HCT116 (cell line): ENCODE measurements around the gene FCER2. TPM values are rescaled to one million over a fixed set of nuclear protein-coding genes. Genes with fewer than 3 reads are reported as not detected.

ENCODE experiments used
- ATAC-seq: fragments of 200-7000 bp; cut with Tn5 transposase; 2 replicates; pipeline ENCODE4 v1.9.1; 2020; ENCODE audit warnings: mild to moderate bottlenecking, moderate library complexity
- BruUV-seq: library from RNA; stranded (reverse); fragments of 400-500 nt; replicated peaks from 2 replicates; lab custom pipeline; 2021; lab: Mats Ljungman, UMichigan
- CTCF ChIA-PET: fragments of 300-600 bp; sonication (Branson Sonifier 250); formaldehyde crosslinking; loops from one replicate; lab custom pipeline; 2021; ENCODE audit warnings: antibody characterized with exemption; lab: Charles Lee
- POLR2A ChIA-PET: fragments of 300-600, 350-600 bp; sonication (Branson Sonifier 250); formaldehyde crosslinking; loops from one replicate; lab custom pipeline; 2021; ENCODE audit warnings: antibody characterized with exemption; lab: Charles Lee
- RAD21 ChIA-PET, 2 experiments: fragments of 300-600 bp; sonication (Branson Sonifier 250); formaldehyde crosslinking; loops; one replicate each; lab custom pipeline; 2023; ENCODE audit warnings: low total read pairs in 2 of 2; ENCODE audit not compliant: uncharacterized antibody in 2 of 2, unreplicated experiment in 2 of 2, low non-redundant PET in 1 of 2; lab: Charles Lee
- DNase-seq: peaks from one replicate; pipeline ENCODE4 v3.0.0-alpha.2; 2010; ENCODE audit warnings: low read depth, low spot score
- H2AFZ ChIP-seq: fragments of 200-600 bp; shearing (Covaris generic), sonication (generic); 2 replicates; pipeline ENCODE4 v1.6.1; 2017; ENCODE audit warnings: low read depth, mixed run types, mixed read lengths, antibody characterized with exemption, low read length; ENCODE audit not compliant: poor library complexity, severe bottlenecking
- H3K27ac ChIP-seq: 2 replicates; pipeline ENCODE4 v1.5.1; 2012; ENCODE audit warnings: low read depth, low read length
- H3K27me3 ChIP-seq: fragments of 200-600 bp; sonication (generic); 2 replicates; pipeline ENCODE4 v1.6.1; 2016; ENCODE audit warnings: mixed run types, low read length, mixed read lengths; ENCODE audit not compliant: insufficient read depth
- H3K36me3 ChIP-seq, 2 experiments: fragments of 200-500 bp in 1 of 2; fragments of 200-600 bp in 1 of 2; sonication (Bioruptor generic) in 1 of 2; sonication (generic) in 1 of 2; 2 replicates each; pipeline versions ENCODE4 v1.5.1 to v1.6.1; 2014 to 2016; ENCODE audit warnings: low read length in 2 of 2, inconsistent platforms in 1 of 2, mixed read lengths in 1 of 2, mixed run types in 1 of 2; ENCODE audit not compliant: insufficient read depth in 2 of 2, control insufficient read depth in 1 of 2
- H3K4me1 ChIP-seq, 2 experiments: fragments of 200-600 bp in 1 of 2; sonication (generic) in 1 of 2; 2 replicates each; pipeline versions ENCODE4 v1.5.1 to v1.6.1; 2012 to 2017; ENCODE audit warnings: low read length in 2 of 2, inconsistent platforms in 1 of 2, mild to moderate bottlenecking in 1 of 2, mixed read lengths in 1 of 2, mixed run types in 1 of 2, moderate library complexity in 1 of 2; ENCODE audit not compliant: insufficient read depth in 2 of 2, control insufficient read depth in 1 of 2
- H3K4me2 ChIP-seq: fragments of 200-600 bp; sonication (generic); 2 replicates; pipeline ENCODE4 v1.6.1; 2017; ENCODE audit warnings: mixed run types, low read length, mixed read lengths
- H3K4me3 ChIP-seq, 2 experiments: fragments of 200-600 bp in 1 of 2; sonication (generic) in 1 of 2; replicated peaks in 1 of 2; 2 replicates each; pipeline ENCODE4 v1.5.1; 2011 to 2016; ENCODE audit warnings: low read length in 2 of 2, control low read depth in 1 of 2, low read depth in 1 of 2, mild to moderate bottlenecking in 1 of 2, mixed read lengths in 1 of 2, mixed run types in 1 of 2
- H3K79me2 ChIP-seq: fragments of 200-600 bp; sonication (generic); 2 replicates; pipeline ENCODE4 v1.6.1; 2017; ENCODE audit warnings: mild to moderate bottlenecking, mixed run types, low read length, moderate library complexity, mixed read lengths; ENCODE audit not compliant: insufficient read depth
- H3K9ac ChIP-seq: fragments of 200-600 bp; sonication (generic); 2 replicates; pipeline ENCODE4 v1.6.1; 2016; ENCODE audit warnings: low read length, mixed read lengths
- H3K9me2 ChIP-seq: fragments of 200-600 bp; sonication (generic), shearing (Covaris generic); 2 replicates; pipeline ENCODE4 v1.6.1; 2017; ENCODE audit warnings: mixed run types, mild to moderate bottlenecking, moderate library complexity; ENCODE audit not compliant: insufficient read depth
- H3K9me3 ChIP-seq, 2 experiments: fragments of 200-500 bp in 1 of 2; fragments of 200-600 bp in 1 of 2; sonication (Bioruptor generic) in 1 of 2; sonication (generic) in 1 of 2; 2 replicates each; pipeline ENCODE4 v1.6.1; 2014 to 2017; ENCODE audit warnings: low read length in 2 of 2, mixed read lengths in 2 of 2, inconsistent platforms in 1 of 2, low read depth in 1 of 2, mild to moderate bottlenecking in 1 of 2, mixed run types in 1 of 2, moderate library complexity in 1 of 2; ENCODE audit not compliant: control insufficient read depth in 1 of 2, insufficient read depth in 1 of 2
- H4K20me1 ChIP-seq: fragments of 200-600 bp; sonication (generic), shearing (Covaris generic); 2 replicates; pipeline ENCODE4 v1.6.1; 2017; ENCODE audit warnings: mixed run types, mild to moderate bottlenecking, moderate library complexity; ENCODE audit not compliant: insufficient read depth
- CBX3 ChIP-seq: IDR thresholded peaks from 2 replicates; pipeline ENCODE4 v1.6.1; 2012; ENCODE audit warnings: low read depth
- CEBPB ChIP-seq: IDR thresholded peaks from 2 replicates; pipeline ENCODE4 v1.6.1; 2012; ENCODE audit warnings: low read depth
- EGR1 ChIP-seq: IDR thresholded peaks from 2 replicates; pipeline ENCODE4 v1.6.1; 2012; ENCODE audit warnings: low read depth
- EZH2phosphoT487 ChIP-seq: fragments of 200-600 bp; IDR thresholded peaks from 2 replicates; pipeline ENCODE4 v1.6.1; 2018; ENCODE audit warnings: antibody characterized with exemption, borderline replicate concordance
- JUND ChIP-seq: IDR thresholded peaks from 2 replicates; pipeline ENCODE4 v1.6.1; 2012
- POLR2AphosphoS5 ChIP-seq: IDR thresholded peaks from 2 replicates; pipeline ENCODE4 v1.6.1; 2011; ENCODE audit warnings: mild to moderate bottlenecking, low read depth, low read length, moderate library complexity
- SIN3A ChIP-seq: IDR thresholded peaks from 2 replicates; pipeline ENCODE4 v1.6.1; 2012; ENCODE audit warnings: low read depth
- SP1 ChIP-seq: IDR thresholded peaks from 2 replicates; pipeline ENCODE4 v1.6.1; 2012; ENCODE audit warnings: low read depth
- SRF ChIP-seq: IDR thresholded peaks from 2 replicates; pipeline ENCODE4 v1.6.1; 2012; ENCODE audit warnings: low read depth
- TCF7L2 ChIP-seq: IDR thresholded peaks from 2 replicates; pipeline ENCODE4 v1.7.0; 2011; ENCODE audit warnings: borderline replicate concordance, inconsistent platforms; ENCODE audit not compliant: insufficient read depth, insufficient read length; ENCODE audit errors: extremely low read depth
- ZFX ChIP-seq: fragments of 450-650 bp; IDR thresholded peaks from 2 replicates; pipeline ENCODE4 v1.6.1; 2017
- ZNF274 ChIP-seq: fragments of 200-500 bp; sonication (Bioruptor generic); IDR thresholded peaks from 2 replicates; pipeline ENCODE4 v1.6.1; 2014; ENCODE audit warnings: mild to moderate bottlenecking, low read depth, low read length, inconsistent platforms
- intact Hi-C: fragments of 100-400 bp; cut with micrococcal nuclease; formaldehyde crosslinking; loops from 2 replicates; pipeline ENCODE4 v1.10.0; 2022
- total RNA-seq: library from RNA; stranded (reverse); gene quantifications from one replicate; pipeline ENCODE4 v1.2.1, GENCODE V29; 2021; ENCODE audit not compliant: unreplicated experiment
- TF ChIP-seq, protein P1 (sequence below): IDR thresholded peaks from 2 replicates; pipeline ENCODE4 v1.6.1; 2012
- TF ChIP-seq, protein P2 (sequence below): IDR thresholded peaks from 2 replicates; pipeline ENCODE4 v1.6.1; 2012
- TF ChIP-seq, protein P3 (sequence below): IDR thresholded peaks from 2 replicates; pipeline ENCODE4 v1.6.1; 2012; ENCODE audit warnings: low read depth
- TF ChIP-seq, protein P4 (sequence below): IDR thresholded peaks from 2 replicates; pipeline ENCODE4 v1.6.1; 2011; ENCODE audit warnings: mild to moderate bottlenecking, low read length, moderate library complexity; ENCODE audit not compliant: insufficient replicate concordance; ENCODE audit errors: extremely low read depth

Gene FCER2
- total RNA-seq, 1 experiment from 2014 or later = 0.20 TPM

DNA sequence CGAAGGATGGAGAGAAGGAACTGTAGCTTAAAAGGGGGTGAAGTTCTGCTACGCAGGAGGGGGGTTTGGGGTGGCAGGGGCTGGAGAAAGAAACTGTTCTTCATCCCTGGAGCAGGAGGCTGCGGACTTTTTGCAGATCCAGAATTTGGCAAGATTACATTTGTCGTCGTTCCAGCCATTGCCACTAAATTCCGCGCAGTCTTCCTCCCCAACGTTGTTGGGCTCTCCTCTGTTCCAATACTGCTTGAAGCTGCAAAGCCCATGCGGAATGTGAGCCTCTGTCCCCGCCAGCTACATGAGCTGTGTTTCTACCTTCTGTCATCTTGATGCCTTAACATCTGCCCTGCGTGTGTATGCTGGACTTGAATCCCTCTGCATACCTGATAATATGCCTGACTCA is 41.1 kb upstream of the FCER2 start (continued):
- TF ChIP-seq, protein P1, sequence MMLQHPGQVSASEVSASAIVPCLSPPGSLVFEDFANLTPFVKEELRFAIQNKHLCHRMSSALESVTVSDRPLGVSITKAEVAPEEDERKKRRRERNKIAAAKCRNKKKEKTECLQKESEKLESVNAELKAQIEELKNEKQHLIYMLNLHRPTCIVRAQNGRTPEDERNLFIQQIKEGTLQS = no peak
- TF ChIP-seq EGR1 = no peak
- TF ChIP-seq, protein P2, sequence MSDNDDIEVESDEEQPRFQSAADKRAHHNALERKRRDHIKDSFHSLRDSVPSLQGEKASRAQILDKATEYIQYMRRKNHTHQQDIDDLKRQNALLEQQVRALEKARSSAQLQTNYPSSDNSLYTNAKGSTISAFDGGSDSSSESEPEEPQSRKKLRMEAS = no peak
- TF ChIP-seq, protein P3, sequence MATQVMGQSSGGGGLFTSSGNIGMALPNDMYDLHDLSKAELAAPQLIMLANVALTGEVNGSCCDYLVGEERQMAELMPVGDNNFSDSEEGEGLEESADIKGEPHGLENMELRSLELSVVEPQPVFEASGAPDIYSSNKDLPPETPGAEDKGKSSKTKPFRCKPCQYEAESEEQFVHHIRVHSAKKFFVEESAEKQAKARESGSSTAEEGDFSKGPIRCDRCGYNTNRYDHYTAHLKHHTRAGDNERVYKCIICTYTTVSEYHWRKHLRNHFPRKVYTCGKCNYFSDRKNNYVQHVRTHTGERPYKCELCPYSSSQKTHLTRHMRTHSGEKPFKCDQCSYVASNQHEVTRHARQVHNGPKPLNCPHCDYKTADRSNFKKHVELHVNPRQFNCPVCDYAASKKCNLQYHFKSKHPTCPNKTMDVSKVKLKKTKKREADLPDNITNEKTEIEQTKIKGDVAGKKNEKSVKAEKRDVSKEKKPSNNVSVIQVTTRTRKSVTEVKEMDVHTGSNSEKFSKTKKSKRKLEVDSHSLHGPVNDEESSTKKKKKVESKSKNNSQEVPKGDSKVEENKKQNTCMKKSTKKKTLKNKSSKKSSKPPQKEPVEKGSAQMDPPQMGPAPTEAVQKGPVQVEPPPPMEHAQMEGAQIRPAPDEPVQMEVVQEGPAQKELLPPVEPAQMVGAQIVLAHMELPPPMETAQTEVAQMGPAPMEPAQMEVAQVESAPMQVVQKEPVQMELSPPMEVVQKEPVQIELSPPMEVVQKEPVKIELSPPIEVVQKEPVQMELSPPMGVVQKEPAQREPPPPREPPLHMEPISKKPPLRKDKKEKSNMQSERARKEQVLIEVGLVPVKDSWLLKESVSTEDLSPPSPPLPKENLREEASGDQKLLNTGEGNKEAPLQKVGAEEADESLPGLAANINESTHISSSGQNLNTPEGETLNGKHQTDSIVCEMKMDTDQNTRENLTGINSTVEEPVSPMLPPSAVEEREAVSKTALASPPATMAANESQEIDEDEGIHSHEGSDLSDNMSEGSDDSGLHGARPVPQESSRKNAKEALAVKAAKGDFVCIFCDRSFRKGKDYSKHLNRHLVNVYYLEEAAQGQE = no peak
- TF ChIP-seq SIN3A = no peak
- no peak for TF ChIP-seq CBX3
- TF ChIP-seq, all 23 proteins: peak for 0

DNA sequence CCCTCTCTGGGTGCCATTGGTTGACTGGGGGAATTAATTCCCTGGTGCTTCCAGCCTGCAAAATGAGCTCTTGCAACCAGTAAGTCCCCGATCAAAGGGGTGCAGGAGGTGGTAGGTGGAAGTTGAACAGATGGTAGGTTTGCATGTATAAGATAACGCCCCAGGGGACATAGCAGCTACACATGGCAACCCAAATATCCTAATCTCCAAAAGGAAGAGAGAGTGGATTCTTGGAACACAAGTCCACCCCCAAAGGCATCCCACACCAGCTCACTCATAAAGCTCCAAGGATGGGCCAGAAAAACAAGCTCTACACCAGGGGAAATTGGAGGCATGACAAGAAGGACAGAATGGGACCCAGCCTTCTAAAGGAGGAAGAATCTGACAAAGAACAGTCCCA is 40.6 kb upstream of the FCER2 start:
- no peak overlapping the region for H3K27ac ChIP-seq
- H2AFZ ChIP-seq = no peak overlapping the region
- H3K9me3 ChIP-seq = no peaks in the 10 kb centered on the region
- ChIA-PET CTCF (no interaction called here), RAD21 (no interaction called here), POLR2A (no interaction called here)
- no peaks in the 10 kb centered on the region for H3K4me1 ChIP-seq
- intact Hi-C loops = no loop called here
- H3K4me2 ChIP-seq = no peak overlapping the region
- H3K4me3 ChIP-seq = no peak overlapping the region
- ATAC-seq = no peak
- H3K79me2 ChIP-seq = no peaks in the 10 kb centered on the region
- no peaks in the 10 kb centered on the region for H4K20me1 ChIP-seq
- no peaks in the 10 kb centered on the region for H3K36me3 ChIP-seq
- H3K27me3 ChIP-seq = peaks cover 20% of the 10 kb centered on the region
- DNase-seq = no peak
- TF ChIP-seq, protein P4, sequence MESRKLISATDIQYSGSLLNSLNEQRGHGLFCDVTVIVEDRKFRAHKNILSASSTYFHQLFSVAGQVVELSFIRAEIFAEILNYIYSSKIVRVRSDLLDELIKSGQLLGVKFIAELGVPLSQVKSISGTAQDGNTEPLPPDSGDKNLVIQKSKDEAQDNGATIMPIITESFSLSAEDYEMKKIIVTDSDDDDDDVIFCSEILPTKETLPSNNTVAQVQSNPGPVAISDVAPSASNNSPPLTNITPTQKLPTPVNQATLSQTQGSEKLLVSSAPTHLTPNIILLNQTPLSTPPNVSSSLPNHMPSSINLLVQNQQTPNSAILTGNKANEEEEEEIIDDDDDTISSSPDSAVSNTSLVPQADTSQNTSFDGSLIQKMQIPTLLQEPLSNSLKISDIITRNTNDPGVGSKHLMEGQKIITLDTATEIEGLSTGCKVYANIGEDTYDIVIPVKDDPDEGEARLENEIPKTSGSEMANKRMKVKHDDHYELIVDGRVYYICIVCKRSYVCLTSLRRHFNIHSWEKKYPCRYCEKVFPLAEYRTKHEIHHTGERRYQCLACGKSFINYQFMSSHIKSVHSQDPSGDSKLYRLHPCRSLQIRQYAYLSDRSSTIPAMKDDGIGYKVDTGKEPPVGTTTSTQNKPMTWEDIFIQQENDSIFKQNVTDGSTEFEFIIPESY = no peak
- TF ChIP-seq ZFX (no peak), CBX3 (no peak), EGR1 (no peak), EZH2phosphoT487 (no peak), TCF7L2 (no peak), SP1 (no peak), JUND (no peak), CEBPB (no peak), POLR2AphosphoS5 (no peak), ZNF274 (no peak), SRF (no peak)
- TF ChIP-seq, protein P1 = no peak
- TF ChIP-seq, protein P3 = no peak
- H3K9ac ChIP-seq = no peak overlapping the region
- no peaks in the 10 kb centered on the region for H3K9me2 ChIP-seq
- no TSS peak for BruUV-seq
